Measurements from ENCODE around the gene ZNF668. TPM values are rescaled to one million over a fixed set of nuclear protein-coding genes. Genes with fewer than 3 reads are reported as not detected.

Gene ZNF668
- total RNA-seq = 6.2 and 10.9 TPM in 2 replicates

GRCh38 chr16:31073970-31074813 lies at the start of gene ZNF668, which contains the start of gene ZNF646:
TSS of gene ZNF668 (minus strand) at chr16:31074240. CDS start at chr16:31064459, 9,781 bp downstream.
TSS of gene ZNF646 (plus strand) at chr16:31074422. CDS start at chr16:31076325, 1,903 bp downstream.

GRCh38 chr16:31117384-31118222 lies 43.6 kb upstream of the ZNF668 start, which contains the start of gene KAT8:
TSS of gene KAT8 (plus strand) at chr16:31117664. CDS start at chr16:31117682, 18 bp downstream.

GRCh38 chr16:31108035-31108793 lies 34.2 kb upstream of the ZNF668 start, which contains the start of gene BCKDK:
TSS of gene BCKDK (plus strand) at chr16:31108386. CDS start at chr16:31109224, 838 bp downstream.

GRCh38 chr16:31094424-31095120 lies 20.5 kb upstream of the ZNF668 start, which contains the start of gene VKORC1:
TSS of gene VKORC1 (minus strand) at chr16:31094797. CDS start at chr16:31094729, 68 bp downstream.

GRCh38 chr16:31088459-31089183 lies 14.6 kb upstream of the ZNF668 start, which contains the start of gene PRSS53:
TSS of gene PRSS53 (minus strand) at chr16:31088943. CDS start at chr16:31088809, 134 bp downstream.

GRCh38 chr16:31032736-31033708 lies 41.0 kb downstream of the ZNF668 start, which contains the start of gene STX4:
TSS of gene STX4 (plus strand) at chr16:31033558. CDS start at chr16:31033806, 248 bp downstream.

Other genes starting within 250 kb of the ZNF668 start
- gene BCL7C, start 180.2 kb downstream of the ZNF668 start, total RNA-seq = 28.5 and 51.0 TPM in 2 replicates
- gene CTF1, start 177.6 kb downstream of the ZNF668 start, total RNA-seq = 1.2 and 1.7 TPM in 2 replicates
- gene FBXL19, start 150.7 kb downstream of the ZNF668 start, total RNA-seq = 13.5 and 17.1 TPM in 2 replicates
- gene ORAI3, start 125.2 kb downstream of the ZNF668 start, total RNA-seq = 21.9 and 50.5 TPM in 2 replicates
- 0.96 and 1.4 TPM in 2 replicates for gene SETD1A, start 116.5 kb downstream of the ZNF668 start, total RNA-seq
- gene HSD3B7, start 89.0 kb downstream of the ZNF668 start, total RNA-seq = 12.8 and 17.5 TPM in 2 replicates
- gene STX1B, start 63.6 kb downstream of the ZNF668 start, total RNA-seq = 0.19 and 0.28 TPM in 2 replicates
- 17.8 and 19.6 TPM in 2 replicates for gene STX4, start 40.7 kb downstream of the ZNF668 start, total RNA-seq
- gene ZNF646, start 182 bp upstream of the ZNF668 start, total RNA-seq = 12.7 and 14.6 TPM in 2 replicates
- 1.9 and 5.4 TPM in 2 replicates for gene PRSS53, start 14.7 kb upstream of the ZNF668 start, total RNA-seq
- 134 and 306 TPM in 2 replicates for gene VKORC1, start 20.6 kb upstream of the ZNF668 start, total RNA-seq
- gene BCKDK, start 34.1 kb upstream of the ZNF668 start, total RNA-seq = 18.0 and 24.2 TPM in 2 replicates
- 29.7 and 35.2 TPM in 2 replicates for gene KAT8, start 43.4 kb upstream of the ZNF668 start, total RNA-seq
- not detected in 2 replicates for gene PRSS8, start 61.5 kb upstream of the ZNF668 start, total RNA-seq
- gene PRSS36, start 75.8 kb upstream of the ZNF668 start, total RNA-seq = 0.38 and 0.85 TPM in 2 replicates
- 37.8 and 90.7 TPM in 2 replicates for gene FUS, start 105.9 kb upstream of the ZNF668 start, total RNA-seq
- 26.2 and 40.5 TPM in 2 replicates for gene PYCARD, start 128.5 kb upstream of the ZNF668 start, total RNA-seq
- under 0.01 TPM in 1 of 2 replicates, not detected in the other for gene TRIM72, start 139.9 kb upstream of the ZNF668 start, total RNA-seq
- gene PYDC1, start 142.9 kb upstream of the ZNF668 start, total RNA-seq = not detected in 2 replicates
- gene ITGAM, start 185.7 kb upstream of the ZNF668 start, total RNA-seq = under 0.01 TPM in 1 of 2 replicates, not detected in the other